WTC11 (cell line): Measurements from ENCODE around the gene HPCAL1. TPM values are rescaled to one million over a fixed set of nuclear protein-coding genes. Genes with fewer than 3 reads are reported as not detected.

Source experiments
- ATF3 ChIP-seq: sonication (generic); formaldehyde crosslinking; conservative IDR thresholded peaks from 2 replicates; pipeline ENCODE4 v1.8.1; 2022; ENCODE audit warnings: mild to moderate bottlenecking, missing genetic modification reagents
- CREB1 ChIP-seq: sonication (generic); formaldehyde crosslinking; IDR thresholded peaks from 2 replicates; pipeline ENCODE4 v1.8.0; 2023; ENCODE audit warnings: mild to moderate bottlenecking, missing genetic modification reagents
- CREM ChIP-seq: sonication (generic); formaldehyde crosslinking; IDR thresholded peaks from 2 replicates; pipeline ENCODE4 v1.8.1; 2022; ENCODE audit warnings: mild to moderate bottlenecking, missing genetic modification reagents, moderate library complexity
- ELF4 ChIP-seq: sonication (generic); formaldehyde crosslinking; IDR thresholded peaks from 2 replicates; pipeline ENCODE4 v1.8.1; 2022; ENCODE audit warnings: low read depth, mild to moderate bottlenecking, moderate library complexity, missing genetic modification reagents
- FOXK1 ChIP-seq: sonication (generic); formaldehyde crosslinking; IDR thresholded peaks from 2 replicates; pipeline ENCODE4 v1.8.0; 2022; ENCODE audit warnings: mild to moderate bottlenecking, moderate library complexity, missing genetic modification reagents
- GRHL2 ChIP-seq: fragments of 250-450 bp; sonication (Bioruptor Pico); IDR thresholded peaks from 2 replicates; pipeline ENCODE4 v1.8.0; 2022; ENCODE audit warnings: mild to moderate bottlenecking, moderate library complexity; ENCODE audit not compliant: insufficient replicate concordance, severe bottlenecking
- MAX ChIP-seq: sonication (generic); formaldehyde crosslinking; IDR thresholded peaks from 2 replicates; pipeline ENCODE4 v1.8.0; 2022; ENCODE audit warnings: mild to moderate bottlenecking, missing genetic modification reagents
- NFATC4 ChIP-seq: fragments of 250-450 bp; sonication (Bioruptor Pico); IDR thresholded peaks from 2 replicates; pipeline ENCODE4 v1.9.0; 2021; ENCODE audit warnings: mild to moderate bottlenecking
- NR2C2 ChIP-seq: sonication (generic); formaldehyde crosslinking; IDR thresholded peaks from 2 replicates; pipeline ENCODE4 v1.8.0; 2022; ENCODE audit warnings: mild to moderate bottlenecking, missing genetic modification reagents
- SMAD3 ChIP-seq: sonication (generic); formaldehyde crosslinking; IDR thresholded peaks from 2 replicates; pipeline ENCODE4 v1.8.0; 2022; ENCODE audit warnings: missing genetic modification reagents, mild to moderate bottlenecking, borderline replicate concordance
- SOX15 ChIP-seq: fragments of 250-450 bp; sonication (Bioruptor Pico); IDR thresholded peaks from 2 replicates; pipeline ENCODE4 v1.9.0; 2021; ENCODE audit warnings: mild to moderate bottlenecking
- ZBTB21 ChIP-seq: sonication (generic); formaldehyde crosslinking; IDR thresholded peaks from 2 replicates; pipeline ENCODE4 v1.8.1; 2023; ENCODE audit warnings: mild to moderate bottlenecking, missing genetic modification reagents, borderline replicate concordance
- ZNF121 ChIP-seq: sonication (generic); formaldehyde crosslinking; IDR thresholded peaks from 2 replicates; pipeline ENCODE4 v1.8.0; 2023; ENCODE audit warnings: missing genetic modification reagents
- ZNF232 ChIP-seq: sonication (generic); formaldehyde crosslinking; IDR thresholded peaks from 2 replicates; pipeline ENCODE4 v1.8.0; 2022; ENCODE audit warnings: mild to moderate bottlenecking, missing genetic modification reagents
- ZNF263 ChIP-seq: sonication (generic); formaldehyde crosslinking; IDR thresholded peaks from 2 replicates; pipeline ENCODE4 v1.8.1; 2022; ENCODE audit warnings: low read depth, mild to moderate bottlenecking, moderate library complexity, missing genetic modification reagents
- ZNF416 ChIP-seq: fragments of 250-450 bp; sonication (Bioruptor Pico); IDR thresholded peaks from 2 replicates; pipeline ENCODE4 v1.9.0; 2021; ENCODE audit warnings: mild to moderate bottlenecking, inconsistent platforms
- ZNF423 ChIP-seq: fragments of 250-450 bp; sonication (Bioruptor Pico); IDR thresholded peaks from 2 replicates; pipeline ENCODE4 v2.1.2; 2022; ENCODE audit warnings: mild to moderate bottlenecking, moderate library complexity
- total RNA-seq: library from RNA; stranded (reverse); gene quantifications from 3 replicates; pipeline ENCODE4 v1.2.3, GENCODE V29; 2021
- TF ChIP-seq, protein P1 (sequence below): sonication (generic); formaldehyde crosslinking; IDR thresholded peaks from 2 replicates; pipeline ENCODE4 v1.8.1; 2022; ENCODE audit warnings: missing genetic modification reagents, borderline replicate concordance
- TF ChIP-seq, protein P2 (sequence below): sonication (generic); formaldehyde crosslinking; IDR thresholded peaks from 2 replicates; pipeline ENCODE4 v1.8.1; 2022; ENCODE audit warnings: mild to moderate bottlenecking, moderate library complexity, missing genetic modification reagents
- TF ChIP-seq, protein P3 (sequence below): sonication (generic); formaldehyde crosslinking; IDR thresholded peaks from 2 replicates; pipeline ENCODE4 v1.8.1; 2023; ENCODE audit warnings: mild to moderate bottlenecking, missing genetic modification reagents
- TF ChIP-seq, protein P4 (sequence below): sonication (generic); formaldehyde crosslinking; IDR thresholded peaks from 2 replicates; pipeline ENCODE4 v1.8.0; 2022; ENCODE audit warnings: mild to moderate bottlenecking, missing genetic modification reagents
- TF ChIP-seq, protein P5 (sequence below): fragments of 200-600 bp; IDR thresholded peaks from 2 replicates; pipeline ENCODE4 v1.8.0; 2022; ENCODE audit warnings: antibody characterized with exemption
- TF ChIP-seq, protein P6 (sequence below): sonication (generic); formaldehyde crosslinking; IDR thresholded peaks from 2 replicates; pipeline ENCODE4 v1.8.0; 2022; ENCODE audit warnings: mild to moderate bottlenecking, missing genetic modification reagents

HPCAL1 gene
- total RNA-seq, 1 experiment from 2014 or later, result 11.8 TPM

GRCh38 chr2:10448576-10449485, 146.1 kb downstream of the HPCAL1 start (continued):
- TF ChIP-seq GRHL2 (CRISPR knock-in tag) (no peak), CREM (CRISPR knock-in tag) (peak; percentile 88), SOX15 (CRISPR knock-in tag) (no peak), SMAD3 (CRISPR knock-in tag) (peak; percentile 97), ZNF232 (CRISPR knock-in tag) (peak; percentile 95), ATF3 (CRISPR knock-in tag) (peak; percentile 90), ZNF263 (CRISPR knock-in tag) (no peak), ZNF416 (CRISPR knock-in tag) (no peak), CREB1 (CRISPR knock-in tag) (peak; percentile 97), ZBTB21 (peak; percentile 84; the same call in 1 of the 2 replicates), MAX (CRISPR knock-in tag) (peak; percentile 98), FOXK1 (peak; percentile 92), NR2C2 (CRISPR knock-in tag) (peak; percentile 77), NFATC4 (CRISPR knock-in tag) (no peak), ZNF423 (CRISPR knock-in tag) (no peak), ZNF121 (CRISPR knock-in tag) (peak; percentile 69; the same call in 1 of the 2 replicates), ELF4 (CRISPR knock-in tag) (no peak)
- TF ChIP-seq, protein P1, sequence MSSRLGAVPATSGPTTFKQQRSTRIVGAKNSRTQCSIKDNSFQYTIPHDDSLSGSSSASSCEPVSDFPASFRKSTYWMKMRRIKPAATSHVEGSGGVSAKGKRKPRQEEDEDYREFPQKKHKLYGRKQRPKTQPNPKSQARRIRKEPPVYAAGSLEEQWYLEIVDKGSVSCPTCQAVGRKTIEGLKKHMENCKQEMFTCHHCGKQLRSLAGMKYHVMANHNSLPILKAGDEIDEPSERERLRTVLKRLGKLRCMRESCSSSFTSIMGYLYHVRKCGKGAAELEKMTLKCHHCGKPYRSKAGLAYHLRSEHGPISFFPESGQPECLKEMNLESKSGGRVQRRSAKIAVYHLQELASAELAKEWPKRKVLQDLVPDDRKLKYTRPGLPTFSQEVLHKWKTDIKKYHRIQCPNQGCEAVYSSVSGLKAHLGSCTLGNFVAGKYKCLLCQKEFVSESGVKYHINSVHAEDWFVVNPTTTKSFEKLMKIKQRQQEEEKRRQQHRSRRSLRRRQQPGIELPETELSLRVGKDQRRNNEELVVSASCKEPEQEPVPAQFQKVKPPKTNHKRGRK (CRISPR knock-in tag), result 0 out of 2 replicates have a peak, but pooled peaks have one; percentile 52
- TF ChIP-seq, protein P2, sequence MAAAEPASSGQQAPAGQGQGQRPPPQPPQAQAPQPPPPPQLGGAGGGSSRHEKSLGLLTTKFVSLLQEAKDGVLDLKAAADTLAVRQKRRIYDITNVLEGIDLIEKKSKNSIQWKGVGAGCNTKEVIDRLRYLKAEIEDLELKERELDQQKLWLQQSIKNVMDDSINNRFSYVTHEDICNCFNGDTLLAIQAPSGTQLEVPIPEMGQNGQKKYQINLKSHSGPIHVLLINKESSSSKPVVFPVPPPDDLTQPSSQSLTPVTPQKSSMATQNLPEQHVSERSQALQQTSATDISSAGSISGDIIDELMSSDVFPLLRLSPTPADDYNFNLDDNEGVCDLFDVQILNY (CRISPR knock-in tag), result peak; percentile 94
- TF ChIP-seq, protein P3, sequence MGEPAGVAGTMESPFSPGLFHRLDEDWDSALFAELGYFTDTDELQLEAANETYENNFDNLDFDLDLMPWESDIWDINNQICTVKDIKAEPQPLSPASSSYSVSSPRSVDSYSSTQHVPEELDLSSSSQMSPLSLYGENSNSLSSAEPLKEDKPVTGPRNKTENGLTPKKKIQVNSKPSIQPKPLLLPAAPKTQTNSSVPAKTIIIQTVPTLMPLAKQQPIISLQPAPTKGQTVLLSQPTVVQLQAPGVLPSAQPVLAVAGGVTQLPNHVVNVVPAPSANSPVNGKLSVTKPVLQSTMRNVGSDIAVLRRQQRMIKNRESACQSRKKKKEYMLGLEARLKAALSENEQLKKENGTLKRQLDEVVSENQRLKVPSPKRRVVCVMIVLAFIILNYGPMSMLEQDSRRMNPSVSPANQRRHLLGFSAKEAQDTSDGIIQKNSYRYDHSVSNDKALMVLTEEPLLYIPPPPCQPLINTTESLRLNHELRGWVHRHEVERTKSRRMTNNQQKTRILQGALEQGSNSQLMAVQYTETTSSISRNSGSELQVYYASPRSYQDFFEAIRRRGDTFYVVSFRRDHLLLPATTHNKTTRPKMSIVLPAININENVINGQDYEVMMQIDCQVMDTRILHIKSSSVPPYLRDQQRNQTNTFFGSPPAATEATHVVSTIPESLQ, result 0 out of 2 replicates have a peak, but pooled peaks have one; percentile 18
- TF ChIP-seq, protein P4, sequence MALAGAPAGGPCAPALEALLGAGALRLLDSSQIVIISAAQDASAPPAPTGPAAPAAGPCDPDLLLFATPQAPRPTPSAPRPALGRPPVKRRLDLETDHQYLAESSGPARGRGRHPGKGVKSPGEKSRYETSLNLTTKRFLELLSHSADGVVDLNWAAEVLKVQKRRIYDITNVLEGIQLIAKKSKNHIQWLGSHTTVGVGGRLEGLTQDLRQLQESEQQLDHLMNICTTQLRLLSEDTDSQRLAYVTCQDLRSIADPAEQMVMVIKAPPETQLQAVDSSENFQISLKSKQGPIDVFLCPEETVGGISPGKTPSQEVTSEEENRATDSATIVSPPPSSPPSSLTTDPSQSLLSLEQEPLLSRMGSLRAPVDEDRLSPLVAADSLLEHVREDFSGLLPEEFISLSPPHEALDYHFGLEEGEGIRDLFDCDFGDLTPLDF (CRISPR knock-in tag), result peak; percentile 96
- TF ChIP-seq, protein P5, sequence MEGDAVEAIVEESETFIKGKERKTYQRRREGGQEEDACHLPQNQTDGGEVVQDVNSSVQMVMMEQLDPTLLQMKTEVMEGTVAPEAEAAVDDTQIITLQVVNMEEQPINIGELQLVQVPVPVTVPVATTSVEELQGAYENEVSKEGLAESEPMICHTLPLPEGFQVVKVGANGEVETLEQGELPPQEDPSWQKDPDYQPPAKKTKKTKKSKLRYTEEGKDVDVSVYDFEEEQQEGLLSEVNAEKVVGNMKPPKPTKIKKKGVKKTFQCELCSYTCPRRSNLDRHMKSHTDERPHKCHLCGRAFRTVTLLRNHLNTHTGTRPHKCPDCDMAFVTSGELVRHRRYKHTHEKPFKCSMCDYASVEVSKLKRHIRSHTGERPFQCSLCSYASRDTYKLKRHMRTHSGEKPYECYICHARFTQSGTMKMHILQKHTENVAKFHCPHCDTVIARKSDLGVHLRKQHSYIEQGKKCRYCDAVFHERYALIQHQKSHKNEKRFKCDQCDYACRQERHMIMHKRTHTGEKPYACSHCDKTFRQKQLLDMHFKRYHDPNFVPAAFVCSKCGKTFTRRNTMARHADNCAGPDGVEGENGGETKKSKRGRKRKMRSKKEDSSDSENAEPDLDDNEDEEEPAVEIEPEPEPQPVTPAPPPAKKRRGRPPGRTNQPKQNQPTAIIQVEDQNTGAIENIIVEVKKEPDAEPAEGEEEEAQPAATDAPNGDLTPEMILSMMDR, result no peak
- TF ChIP-seq, protein P6, sequence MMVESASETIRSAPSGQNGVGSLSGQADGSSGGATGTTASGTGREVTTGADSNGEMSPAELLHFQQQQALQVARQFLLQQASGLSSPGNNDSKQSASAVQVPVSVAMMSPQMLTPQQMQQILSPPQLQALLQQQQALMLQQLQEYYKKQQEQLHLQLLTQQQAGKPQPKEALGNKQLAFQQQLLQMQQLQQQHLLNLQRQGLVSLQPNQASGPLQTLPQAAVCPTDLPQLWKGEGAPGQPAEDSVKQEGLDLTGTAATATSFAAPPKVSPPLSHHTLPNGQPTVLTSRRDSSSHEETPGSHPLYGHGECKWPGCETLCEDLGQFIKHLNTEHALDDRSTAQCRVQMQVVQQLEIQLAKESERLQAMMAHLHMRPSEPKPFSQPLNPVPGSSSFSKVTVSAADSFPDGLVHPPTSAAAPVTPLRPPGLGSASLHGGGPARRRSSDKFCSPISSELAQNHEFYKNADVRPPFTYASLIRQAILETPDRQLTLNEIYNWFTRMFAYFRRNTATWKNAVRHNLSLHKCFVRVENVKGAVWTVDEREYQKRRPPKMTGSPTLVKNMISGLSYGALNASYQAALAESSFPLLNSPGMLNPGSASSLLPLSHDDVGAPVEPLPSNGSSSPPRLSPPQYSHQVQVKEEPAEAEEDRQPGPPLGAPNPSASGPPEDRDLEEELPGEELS (CRISPR knock-in tag), result peak; percentile 99
